Astrocyte (in vitro differentiated cells and primary cell): Measurements from ENCODE around the gene ATP4B. TPM values are rescaled to one million over a fixed set of nuclear protein-coding genes. Genes with fewer than 3 reads are reported as not detected.

Experiments used
- DNase-seq: peaks from one replicate; pipeline ENCODE4 v3.0.0-alpha.2; 2010; ENCODE audit warnings: low read depth
- FAIRE-seq: peaks from 2 replicates; lab custom pipeline; 2011; peaks lifted over from hg19 to GRCh38; lab: Jason Lieb, UNC
- H2AFZ ChIP-seq: 2 replicates; pipeline ENCODE4 v1.6.0; 2012; ENCODE audit warnings: low read depth, low read length, inconsistent platforms
- H3K27ac ChIP-seq: 2 replicates; pipeline ENCODE4 v1.5.1; 2011; ENCODE audit warnings: low read depth, low read length, inconsistent platforms
- H3K27me3 ChIP-seq: 2 replicates; pipeline ENCODE4 v1.6.0; 2011; ENCODE audit warnings: low read length, inconsistent platforms; ENCODE audit not compliant: insufficient read depth
- H3K36me3 ChIP-seq: 2 replicates; pipeline ENCODE4 v1.5.1; 2011; ENCODE audit warnings: low read length, inconsistent platforms; ENCODE audit not compliant: insufficient read depth
- H3K4me1 ChIP-seq: 2 replicates; pipeline ENCODE4 v1.5.1; 2011; ENCODE audit warnings: low read length, inconsistent platforms; ENCODE audit not compliant: insufficient read depth
- H3K4me2 ChIP-seq: 2 replicates; pipeline ENCODE4 v1.6.0; 2012; ENCODE audit warnings: low read length, inconsistent platforms
- H3K4me3 ChIP-seq: 2 replicates; pipeline ENCODE4 v1.5.1; 2011; ENCODE audit warnings: low read depth, mild to moderate bottlenecking, low read length, inconsistent platforms; ENCODE audit not compliant: insufficient read depth
- H3K79me2 ChIP-seq: 2 replicates; pipeline ENCODE4 v1.6.0; 2012; ENCODE audit warnings: mild to moderate bottlenecking, low read length, inconsistent platforms; ENCODE audit not compliant: insufficient read depth
- H3K9ac ChIP-seq: 2 replicates; pipeline ENCODE4 v1.6.0; 2012; ENCODE audit warnings: mild to moderate bottlenecking, low read length, inconsistent platforms
- H3K9me3 ChIP-seq: 2 replicates; pipeline ENCODE4 v1.5.1; 2012; ENCODE audit warnings: low read depth, mild to moderate bottlenecking, low read length, inconsistent platforms; ENCODE audit not compliant: insufficient read depth
- H4K20me1 ChIP-seq: 2 replicates; pipeline ENCODE4 v1.6.0; 2012; ENCODE audit warnings: low read length, inconsistent platforms; ENCODE audit not compliant: insufficient read depth
- H3K27ac Mint-ChIP-seq: one replicate; pipeline ENCODE4 v1.8.0; 2021; ENCODE audit warnings: mild to moderate bottlenecking, mixed read lengths; ENCODE audit not compliant: unreplicated experiment
- H3K27me3 Mint-ChIP-seq: one replicate; pipeline ENCODE4 v1.8.0; 2021; ENCODE audit warnings: low read depth, mixed read lengths; ENCODE audit not compliant: unreplicated experiment
- H3K36me3 Mint-ChIP-seq: one replicate; pipeline ENCODE4 v1.8.0; 2021; ENCODE audit warnings: low read depth, mixed read lengths; ENCODE audit not compliant: unreplicated experiment
- H3K4me1 Mint-ChIP-seq: one replicate; pipeline ENCODE4 v1.8.0; 2021; ENCODE audit warnings: low read depth, mixed read lengths; ENCODE audit not compliant: unreplicated experiment
- H3K4me3 Mint-ChIP-seq: one replicate; pipeline ENCODE4 v1.8.0; 2021; ENCODE audit warnings: mild to moderate bottlenecking, moderate library complexity, mixed read lengths; ENCODE audit not compliant: unreplicated experiment
- H3K9me3 Mint-ChIP-seq: one replicate; pipeline ENCODE4 v1.8.0; 2021; ENCODE audit warnings: mild to moderate bottlenecking, mixed read lengths; ENCODE audit not compliant: unreplicated experiment
- CTCF ChIP-seq: IDR thresholded peaks from 2 replicates; pipeline ENCODE4 v1.5.1; 2011; ENCODE audit warnings: low read depth, mild to moderate bottlenecking, inconsistent platforms, low read length, moderate library complexity; ENCODE audit not compliant: insufficient read depth
- EZH2 ChIP-seq: IDR thresholded peaks from 2 replicates; pipeline ENCODE4 v1.6.1; 2012; ENCODE audit warnings: mild to moderate bottlenecking, low read length, inconsistent platforms; ENCODE audit not compliant: insufficient read depth
- total RNA-seq: library from RNA; stranded (reverse); gene quantifications from 2 replicates; pipeline ENCODE4 v1.2.1, GENCODE V29; 2021

Gene ATP4B
- total RNA-seq, 1 donor from 2014 or later: not detected

DNA sequence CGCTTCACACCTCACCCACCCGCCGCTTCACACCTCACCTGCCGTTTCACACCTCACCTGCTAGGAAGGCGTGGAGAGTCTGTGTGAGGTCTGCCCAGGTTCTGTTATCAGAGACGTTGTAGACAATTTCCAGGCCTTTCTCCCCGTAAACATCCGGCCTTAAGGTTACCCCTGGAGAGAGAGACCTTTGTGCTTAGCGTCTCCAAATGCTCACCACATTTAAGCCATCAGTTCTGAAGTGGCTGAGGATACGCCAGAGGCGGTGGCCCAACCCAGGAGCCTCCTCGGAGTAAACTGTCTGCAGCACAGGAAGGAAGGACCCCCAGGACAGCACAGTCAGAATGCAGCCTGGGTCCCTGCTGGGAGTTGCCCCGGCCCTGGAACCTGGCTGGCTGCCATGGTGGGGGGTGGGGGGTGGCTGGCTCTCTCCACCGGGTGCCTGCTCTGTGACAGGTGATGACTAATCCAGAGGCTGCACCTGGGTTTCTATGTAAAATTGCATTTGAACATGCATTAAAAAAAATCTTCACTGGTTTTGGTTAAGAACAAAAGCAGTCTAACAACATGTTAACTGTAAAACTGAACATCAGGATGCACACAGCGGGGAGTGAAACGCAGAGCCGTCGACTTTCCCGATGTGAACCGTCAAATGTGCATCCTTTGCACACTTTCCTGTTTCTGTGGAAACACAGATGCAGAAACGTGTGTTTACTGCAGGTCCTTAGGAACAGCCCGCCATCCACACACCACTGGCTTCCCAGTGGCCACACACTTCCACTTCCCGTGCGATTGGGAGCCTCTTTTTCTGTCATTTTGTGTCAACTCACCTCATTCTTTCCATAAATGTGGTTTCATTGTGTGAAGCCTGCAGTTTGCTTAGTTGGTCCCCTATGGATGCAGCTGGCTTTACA is 4.5 kb downstream of the ATP4B start:
- DNase-seq (no peak), FAIRE-seq (no peak)
- H3K36me3 ChIP-seq: no peaks in the 10 kb centered on the region
- H3K27ac ChIP-seq: no peak overlapping the region
- H3K4me2 ChIP-seq: peak overlapping the region; percentile 49
- H3K27me3 ChIP-seq: no peaks in the 10 kb centered on the region
- Mint-ChIP-seq H3K9me3 (no peaks in the 10 kb centered on the region), H3K36me3 (peaks cover 2% of the 10 kb centered on the region), H3K27me3 (no peaks in the 10 kb centered on the region), H3K27ac (no peak overlapping the region), H3K4me1 (peaks cover 6% of the 10 kb centered on the region), H3K4me3 (no peak overlapping the region)
- no peaks in the 10 kb centered on the region for H3K9me3 ChIP-seq
- H3K4me3 ChIP-seq: no peak overlapping the region
- TF ChIP-seq EZH2 (no peak), CTCF (no peak)
- no peaks in the 10 kb centered on the region for H4K20me1 ChIP-seq
- H3K4me1 ChIP-seq: no peaks in the 10 kb centered on the region
- no peak overlapping the region for H3K9ac ChIP-seq
- no peak overlapping the region for H2AFZ ChIP-seq
- no peaks in the 10 kb centered on the region for H3K79me2 ChIP-seq

DNA sequence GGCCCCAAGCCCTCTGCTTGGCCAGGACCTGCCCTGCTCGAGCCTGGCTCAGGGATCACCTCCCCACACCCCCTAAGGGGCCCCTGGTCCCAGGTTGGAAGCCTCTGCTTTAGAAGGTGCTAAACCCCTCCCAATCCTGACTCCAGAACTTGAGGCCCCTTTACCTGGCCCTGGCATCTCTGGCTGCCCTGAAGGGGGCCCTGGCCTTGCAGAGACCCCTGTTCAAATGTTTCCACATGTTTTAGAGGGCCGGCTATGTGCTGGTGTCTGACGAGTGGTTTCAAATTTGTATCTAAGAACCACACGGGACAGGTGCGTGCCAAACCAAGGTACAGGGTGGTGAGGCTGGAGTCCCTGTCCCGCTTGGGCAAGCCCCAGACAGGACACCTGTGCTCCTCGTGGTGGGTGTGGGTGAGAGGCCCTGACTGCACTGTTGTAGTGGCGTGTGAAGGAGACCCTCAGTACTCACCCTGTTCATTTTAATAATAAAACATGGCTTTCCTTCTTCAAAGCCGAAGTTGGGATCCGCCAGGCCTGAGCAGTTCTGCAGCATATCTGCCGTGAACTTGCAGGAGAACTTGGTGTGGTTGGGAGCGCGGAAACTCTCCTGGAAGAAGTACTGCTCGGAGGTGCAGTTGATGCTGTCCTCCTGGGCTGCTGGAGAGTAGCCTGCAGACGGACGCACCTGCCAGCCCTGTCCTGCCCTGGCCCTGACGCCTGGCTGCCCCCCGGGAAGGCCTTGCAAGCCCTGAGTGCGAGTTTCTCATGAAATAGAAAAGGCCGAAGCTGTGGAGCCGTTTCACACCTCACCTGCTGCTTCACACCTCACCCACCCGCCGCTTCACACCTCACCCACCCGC is 5.4 kb downstream of the ATP4B start:
- Histone ChIP-seq H3K4me3 (no peak overlapping the region), H3K4me1 (no peaks in the 10 kb centered on the region), H3K4me2 (no peak overlapping the region), H4K20me1 (no peaks in the 10 kb centered on the region), H3K27ac (no peak overlapping the region), H3K79me2 (no peaks in the 10 kb centered on the region), H3K9me3 (no peaks in the 10 kb centered on the region), H3K36me3 (no peaks in the 10 kb centered on the region), H3K9ac (no peak overlapping the region), H3K27me3 (no peaks in the 10 kb centered on the region), H2AFZ (no peak overlapping the region)
- Mint-ChIP-seq H3K27me3 (no peaks in the 10 kb centered on the region), H3K4me3 (no peak overlapping the region), H3K4me1 (peaks cover 6% of the 10 kb centered on the region), H3K36me3 (peaks cover 2% of the 10 kb centered on the region), H3K27ac (no peak overlapping the region), H3K9me3 (no peaks in the 10 kb centered on the region)
- no peak for DNase-seq
- TF ChIP-seq CTCF (no peak), EZH2 (no peak)
- FAIRE-seq: no peak
